HepG2 (cell line): ENCODE data around the gene ORC4. TPM values are rescaled to one million over a fixed set of nuclear protein-coding genes. Genes with fewer than 3 reads are reported as not detected.

Experiments
- CSRNP2 ChIP-seq: sonication (generic); formaldehyde crosslinking; conservative IDR thresholded peaks from 2 replicates; pipeline ENCODE4 v1.8.0; 2022; ENCODE audit warnings: low read depth, missing genetic modification reagents
- CTCF ChIP-seq: sonication (generic); formaldehyde crosslinking; IDR thresholded peaks from 2 replicates; pipeline ENCODE4 v1.5.0; 2020; ENCODE audit warnings: mild to moderate bottlenecking, missing genetic modification reagents, moderate library complexity
- GATAD1 ChIP-seq: IDR thresholded peaks from 2 replicates; pipeline ENCODE4 v1.6.1; 2016; ENCODE audit warnings: missing genetic modification reagents, missing compliant biosample characterization
- GATAD2A ChIP-seq: IDR thresholded peaks from 2 replicates; pipeline ENCODE4 v1.6.1; 2016
- KIAA2018 ChIP-seq: sonication (generic); formaldehyde crosslinking; IDR thresholded peaks from 2 replicates; pipeline ENCODE4 v1.5.0; 2020; ENCODE audit warnings: mild to moderate bottlenecking, missing genetic modification reagents, borderline replicate concordance
- MED13 ChIP-seq: sonication (generic); formaldehyde crosslinking; IDR thresholded peaks from 2 replicates; pipeline ENCODE4 v1.5.0; 2020; ENCODE audit warnings: missing genetic modification reagents
- NR3C1 ChIP-seq: sonication (generic); formaldehyde crosslinking; IDR thresholded peaks from 2 replicates; pipeline ENCODE4 v1.4.0; 2020; ENCODE audit warnings: missing genetic modification reagents
- RBAK ChIP-seq: sonication (generic); formaldehyde crosslinking; IDR thresholded peaks from 2 replicates; pipeline ENCODE4 v1.5.1; 2020; ENCODE audit warnings: mild to moderate bottlenecking, missing genetic modification reagents
- SALL2 ChIP-seq: sonication (generic); formaldehyde crosslinking; IDR thresholded peaks from 2 replicates; pipeline ENCODE4 v1.8.1; 2023; ENCODE audit warnings: mild to moderate bottlenecking, missing genetic modification reagents, inconsistent platforms
- SATB2 ChIP-seq: sonication (generic); formaldehyde crosslinking; IDR thresholded peaks from 2 replicates; pipeline ENCODE4 v1.5.0; 2020; ENCODE audit warnings: missing genetic modification reagents
- SUZ12 ChIP-seq: fragments of 150-350 bp; IDR thresholded peaks from 2 replicates; pipeline ENCODE4 v1.6.1; 2014; ENCODE audit warnings: low read depth, low read length
- TRAFD1 ChIP-seq: sonication (generic); formaldehyde crosslinking; IDR thresholded peaks from 2 replicates; pipeline ENCODE4 v1.5.1; 2020; ENCODE audit warnings: missing genetic modification reagents, mild to moderate bottlenecking, borderline replicate concordance
- ZBTB3 ChIP-seq: sonication (generic); formaldehyde crosslinking; IDR thresholded peaks from 2 replicates; pipeline ENCODE4 v1.4.0; 2020; ENCODE audit warnings: low read depth, mild to moderate bottlenecking, moderate library complexity, missing genetic modification reagents, borderline replicate concordance
- ZMYM4 ChIP-seq: sonication (generic); formaldehyde crosslinking; IDR thresholded peaks from 2 replicates; pipeline ENCODE4 v1.8.1; 2023; ENCODE audit warnings: mild to moderate bottlenecking, missing genetic modification reagents
- ZNF260 ChIP-seq: sonication (generic); formaldehyde crosslinking; IDR thresholded peaks from 2 replicates; pipeline ENCODE4 v1.4.0; 2020; ENCODE audit warnings: missing genetic modification reagents, low read depth, mild to moderate bottlenecking, borderline replicate concordance
- ZNF292 ChIP-seq: sonication (generic); formaldehyde crosslinking; IDR thresholded peaks from 2 replicates; pipeline ENCODE4 v1.8.1; 2022; ENCODE audit warnings: mild to moderate bottlenecking, low read depth, missing genetic modification reagents, borderline replicate concordance
- ZNF670 ChIP-seq: sonication (generic); formaldehyde crosslinking; IDR thresholded peaks from 2 replicates; pipeline ENCODE4 v1.8.0; 2022; ENCODE audit warnings: mild to moderate bottlenecking, missing genetic modification reagents, borderline replicate concordance
- polyA plus RNA-seq, 8 experiments: library from polyadenylated mRNA; depleted of rRNA in 3 of 8; stranded (reverse) in 7 of 8; unstranded in 1 of 8; fragments of >200 nt; fragmentation: Illumina TruSeq in 4 of 8; extraction: Trizol in 4 of 8; gene quantifications; 2 replicates each; pipeline versions ENCODE4 v1.2.1 to v1.2.3, GENCODE V29; 2011 to 2016; ENCODE audit warnings: low read depth in 4 of 8, missing spikeins in 1 of 8, mixed read lengths in 1 of 8; ENCODE audit not compliant: insufficient read depth in 1 of 8
- total RNA-seq, 5 experiments: library from RNA; depleted of rRNA; stranded (reverse); fragments of >200 nt; fragmentation: Illumina TruSeq; extraction: Trizol; gene quantifications; 2 replicates each; pipeline ENCODE4 v1.2.3, GENCODE V29; 2016; ENCODE audit warnings: low read depth in 1 of 5

Gene ORC4
- total and polyA plus RNA-seq, 2 of the 13 experiments (the other 11 are each of a cell fraction or from before 2014, with no cell fraction given), result 28.6 to 84.8 TPM

- no peak for TF ChIP-seq KIAA2018 (CRISPR knock-in tag)
- no peak for TF ChIP-seq SATB2 (CRISPR knock-in tag)
- peak; percentile 99 for TF ChIP-seq GATAD2A (CRISPR knock-in tag)
- TF ChIP-seq ZBTB3 (CRISPR knock-in tag), result no peak
- TF ChIP-seq GATAD1 (CRISPR knock-in tag), result peak; percentile 68
- TF ChIP-seq RBAK, result peak; percentile 86
- TF ChIP-seq MED13 (CRISPR knock-in tag), result no peak
- 0 out of 2 replicates have a peak, but pooled peaks have one; percentile 58 for TF ChIP-seq ZNF670 (CRISPR knock-in tag)
- no peak for TF ChIP-seq TRAFD1 (CRISPR knock-in tag)
- no peak for TF ChIP-seq ZNF260 (CRISPR knock-in tag)
- peak; percentile 71; the same call in 1 of the 2 replicates for TF ChIP-seq ZNF292
- TF ChIP-seq CSRNP2 (CRISPR knock-in tag), result no peak
- peak; percentile 94 for TF ChIP-seq ZMYM4 (CRISPR knock-in tag)
- TF ChIP-seq NR3C1, result no peak
- no peak for TF ChIP-seq SUZ12
- peak; percentile 61; the same call in 1 of the 2 replicates for TF ChIP-seq SALL2 (CRISPR knock-in tag)
- peak; percentile 20; the same call in 1 of the 2 replicates for TF ChIP-seq CTCF
Measured at GRCh38 chr2:147927053-147927588, 93.4 kb downstream of the ORC4 start (continued).
